Measurements from ENCODE around the gene IL25.

IL25 gene

DNA sequence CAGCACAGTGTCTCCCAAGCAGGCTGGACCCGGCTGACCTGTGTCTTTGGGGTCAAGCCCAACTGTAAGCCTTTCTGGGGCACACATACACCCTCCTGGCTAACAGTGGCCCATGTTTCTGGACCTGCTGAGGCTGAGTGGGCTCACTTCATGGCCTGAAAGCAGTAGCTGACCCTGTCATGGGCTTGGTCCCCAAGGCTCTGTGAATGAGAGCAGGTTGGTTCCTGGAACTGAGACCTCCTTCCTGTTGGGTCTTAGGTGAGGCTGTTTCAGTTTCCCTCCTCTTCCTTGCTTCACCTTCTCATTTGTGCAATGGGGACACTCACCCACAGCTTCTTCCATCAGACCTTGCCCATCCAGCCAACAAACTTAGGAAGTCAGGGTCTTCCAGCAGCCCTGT lies 744 bp upstream of the IL25 start:
- TF ChIP-seq, protein P1, sequence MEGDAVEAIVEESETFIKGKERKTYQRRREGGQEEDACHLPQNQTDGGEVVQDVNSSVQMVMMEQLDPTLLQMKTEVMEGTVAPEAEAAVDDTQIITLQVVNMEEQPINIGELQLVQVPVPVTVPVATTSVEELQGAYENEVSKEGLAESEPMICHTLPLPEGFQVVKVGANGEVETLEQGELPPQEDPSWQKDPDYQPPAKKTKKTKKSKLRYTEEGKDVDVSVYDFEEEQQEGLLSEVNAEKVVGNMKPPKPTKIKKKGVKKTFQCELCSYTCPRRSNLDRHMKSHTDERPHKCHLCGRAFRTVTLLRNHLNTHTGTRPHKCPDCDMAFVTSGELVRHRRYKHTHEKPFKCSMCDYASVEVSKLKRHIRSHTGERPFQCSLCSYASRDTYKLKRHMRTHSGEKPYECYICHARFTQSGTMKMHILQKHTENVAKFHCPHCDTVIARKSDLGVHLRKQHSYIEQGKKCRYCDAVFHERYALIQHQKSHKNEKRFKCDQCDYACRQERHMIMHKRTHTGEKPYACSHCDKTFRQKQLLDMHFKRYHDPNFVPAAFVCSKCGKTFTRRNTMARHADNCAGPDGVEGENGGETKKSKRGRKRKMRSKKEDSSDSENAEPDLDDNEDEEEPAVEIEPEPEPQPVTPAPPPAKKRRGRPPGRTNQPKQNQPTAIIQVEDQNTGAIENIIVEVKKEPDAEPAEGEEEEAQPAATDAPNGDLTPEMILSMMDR (IDR thresholded peaks at IDR 0.05; ENCODE audit: low read depth, low read length), result no peak
- in situ Hi-C loops (cut with HindIII; ENCODE audit: low sequenced_read_pairs), result no loop called here
- H3K4me3 ChIP-seq (ENCODE audit: low read depth, low read length), result no peak overlapping the region
- DNase-seq (ENCODE audit: low read depth, low spot score), result no peak

DNA sequence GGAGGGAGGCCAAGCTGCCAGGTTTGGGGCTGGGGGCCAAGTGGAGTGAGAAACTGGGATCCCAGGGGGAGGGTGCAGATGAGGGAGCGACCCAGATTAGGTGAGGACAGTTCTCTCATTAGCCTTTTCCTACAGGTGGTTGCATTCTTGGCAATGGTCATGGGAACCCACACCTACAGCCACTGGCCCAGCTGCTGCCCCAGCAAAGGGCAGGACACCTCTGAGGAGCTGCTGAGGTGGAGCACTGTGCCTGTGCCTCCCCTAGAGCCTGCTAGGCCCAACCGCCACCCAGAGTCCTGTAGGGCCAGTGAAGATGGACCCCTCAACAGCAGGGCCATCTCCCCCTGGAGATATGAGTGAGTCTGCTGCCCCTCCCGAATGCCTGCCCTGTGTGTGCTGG lies 432 bp downstream of the IL25 start:
- no peak overlapping the region for H3K4me3 ChIP-seq (ENCODE audit: low read depth, low read length)
- DNase-seq (ENCODE audit: low read depth, low spot score), result no peak
- in situ Hi-C loops (cut with HindIII; ENCODE audit: low sequenced_read_pairs), result no loop called here
- TF ChIP-seq, protein P1 (IDR thresholded peaks at IDR 0.05; ENCODE audit: low read depth, low read length), result no peak

DNA sequence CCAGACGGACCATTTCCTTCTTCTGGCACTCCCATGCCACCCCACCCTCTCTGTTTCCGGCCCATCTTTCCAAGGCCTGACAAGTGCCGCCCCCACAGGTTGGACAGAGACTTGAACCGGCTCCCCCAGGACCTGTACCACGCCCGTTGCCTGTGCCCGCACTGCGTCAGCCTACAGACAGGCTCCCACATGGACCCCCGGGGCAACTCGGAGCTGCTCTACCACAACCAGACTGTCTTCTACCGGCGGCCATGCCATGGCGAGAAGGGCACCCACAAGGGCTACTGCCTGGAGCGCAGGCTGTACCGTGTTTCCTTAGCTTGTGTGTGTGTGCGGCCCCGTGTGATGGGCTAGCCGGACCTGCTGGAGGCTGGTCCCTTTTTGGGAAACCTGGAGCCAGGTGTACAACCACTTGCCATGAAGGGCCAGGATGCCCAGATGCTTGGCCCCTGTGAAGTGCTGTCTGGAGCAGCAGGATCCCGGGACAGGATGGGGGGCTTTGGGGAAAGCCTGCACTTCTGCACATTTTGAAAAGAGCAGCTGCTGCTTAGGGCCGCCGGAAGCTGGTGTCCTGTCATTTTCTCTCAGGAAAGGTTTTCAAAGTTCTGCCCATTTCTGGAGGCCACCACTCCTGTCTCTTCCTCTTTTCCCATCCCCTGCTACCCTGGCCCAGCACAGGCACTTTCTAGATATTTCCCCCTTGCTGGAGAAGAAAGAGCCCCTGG lies 3.1 kb downstream of the IL25 start:
- TF ChIP-seq, protein P1 (IDR thresholded peaks at IDR 0.05; ENCODE audit: low read depth, low read length), result no peak
- DNase-seq (ENCODE audit: low read depth, low spot score), result no peak
- no peak overlapping the region for H3K4me3 ChIP-seq (ENCODE audit: low read depth, low read length)
- in situ Hi-C loops (cut with HindIII; ENCODE audit: low sequenced_read_pairs), result no loop called here

DNA sequence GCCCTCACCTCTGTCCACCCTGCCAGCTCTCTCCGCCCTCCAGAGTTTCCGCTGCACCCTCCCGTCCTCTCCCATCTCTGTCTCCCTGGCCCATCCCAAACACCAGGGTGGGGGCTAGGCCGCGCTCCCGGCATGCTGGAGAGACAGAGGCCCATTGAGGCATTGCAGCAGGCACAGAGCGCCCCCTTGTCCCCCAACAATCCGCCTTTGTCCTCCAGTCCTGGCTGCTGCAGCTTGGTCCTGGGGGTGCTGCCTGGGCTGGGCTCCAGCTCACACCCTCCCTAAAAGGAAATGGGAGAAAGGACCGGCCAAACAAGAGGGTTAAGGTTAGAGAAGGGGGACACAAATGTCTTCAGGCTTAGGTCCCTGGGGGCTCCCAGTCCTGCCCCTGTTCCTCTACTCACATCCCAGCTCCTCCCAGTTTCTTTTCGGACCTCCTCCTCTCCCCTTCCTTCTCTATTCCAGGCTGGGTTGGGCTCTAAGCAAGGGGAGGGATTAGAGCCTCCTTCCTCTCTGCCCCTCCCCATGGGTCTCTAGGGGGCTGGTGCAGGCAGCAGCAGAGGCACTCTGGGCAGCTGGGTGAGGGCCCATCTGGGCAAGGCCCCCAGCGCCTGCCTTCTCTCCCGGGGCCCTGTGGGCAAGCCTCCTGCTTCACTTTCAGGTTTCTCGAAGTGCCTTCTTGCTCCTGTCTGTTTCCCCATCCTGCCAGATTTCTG lies 4.0 kb downstream of the IL25 start, which contains the start of gene CMTM5:
Gene CMTM5 (plus strand): TSS at position 565 of the 716 bp plus-strand sequence. CDS start 206 bp downstream, outside the sequence.
- no peak for DNase-seq (ENCODE audit: low read depth, low spot score)
- no peak within 1 kb of the TSS for H3K4me3 ChIP-seq (ENCODE audit: low read depth, low read length)
- TF ChIP-seq, protein P1 (IDR thresholded peaks at IDR 0.05; ENCODE audit: low read depth, low read length), result no peak
- in situ Hi-C loops (cut with HindIII; ENCODE audit: low sequenced_read_pairs), result no loop called here

DNA sequence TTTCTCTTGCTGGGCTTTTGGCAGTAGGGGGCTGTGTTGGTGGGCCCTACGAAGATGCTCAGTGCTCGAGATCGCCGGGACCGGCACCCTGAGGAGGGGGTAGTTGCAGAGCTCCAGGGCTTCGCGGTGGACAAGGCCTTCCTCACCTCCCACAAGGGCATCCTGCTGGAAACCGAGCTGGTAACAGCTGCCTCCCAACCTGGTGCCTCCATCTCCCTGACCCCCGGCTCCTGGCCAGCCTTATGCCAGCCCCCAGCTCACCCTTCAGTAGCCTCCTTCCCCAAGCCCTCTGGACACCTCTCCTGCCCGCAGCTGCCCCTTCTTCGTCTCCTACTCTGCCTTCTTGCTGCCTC lies 4.6 kb downstream of the IL25 start:
- H3K4me3 ChIP-seq (ENCODE audit: low read depth, low read length), result no peak overlapping the region
- no peak for DNase-seq (ENCODE audit: low read depth, low spot score)
- in situ Hi-C loops (cut with HindIII; ENCODE audit: low sequenced_read_pairs), result no loop called here
- TF ChIP-seq, protein P1 (IDR thresholded peaks at IDR 0.05; ENCODE audit: low read depth, low read length), result no peak

DNA sequence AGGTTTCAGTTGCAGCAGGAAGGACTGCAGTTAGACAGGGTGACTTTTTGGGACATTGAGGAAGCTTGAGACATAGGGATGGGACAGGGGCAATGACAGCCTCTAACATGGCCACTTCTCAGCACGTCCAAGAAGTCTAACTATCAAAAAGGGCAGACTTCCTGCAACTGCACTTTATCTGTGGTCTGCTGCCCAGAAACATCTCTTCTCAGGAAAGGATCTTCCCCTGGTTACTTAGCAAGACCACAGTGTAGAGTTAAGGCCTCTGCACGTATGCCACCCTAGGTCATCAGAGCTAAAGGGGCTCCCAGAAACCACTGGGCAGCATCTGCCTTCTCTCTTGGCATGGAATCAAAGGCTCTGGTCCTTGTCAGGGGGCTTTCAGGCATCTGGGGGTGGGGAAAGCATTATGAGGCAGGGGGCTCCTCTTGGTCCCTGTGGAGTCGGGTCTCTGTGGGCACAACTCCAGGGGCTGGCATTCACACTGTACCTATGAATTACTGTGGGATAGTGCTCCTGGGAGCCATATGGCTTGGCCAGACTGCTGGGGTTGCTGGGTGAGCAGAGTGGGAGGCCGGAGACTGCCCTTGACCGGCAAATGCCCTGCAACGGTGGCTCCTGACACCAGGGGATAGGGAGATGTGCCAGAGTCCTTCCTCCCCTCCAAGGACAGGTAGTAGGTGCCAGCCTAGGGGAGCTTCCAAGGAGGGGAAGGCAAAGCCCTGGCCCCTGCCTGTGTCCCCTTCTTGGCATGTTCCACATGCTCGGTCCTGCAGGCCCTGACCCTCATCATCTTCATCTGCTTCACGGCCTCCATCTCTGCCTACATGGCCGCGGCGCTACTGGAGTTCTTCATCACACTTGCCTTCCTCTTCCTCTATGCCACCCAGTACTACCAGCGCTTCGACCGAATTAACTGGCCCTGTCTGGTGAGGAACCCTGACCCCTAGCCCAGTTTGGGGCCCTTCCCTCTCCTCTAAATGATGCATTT lies 5.3 kb downstream of the IL25 start:
- TF ChIP-seq, protein P1 (IDR thresholded peaks at IDR 0.05; ENCODE audit: low read depth, low read length), result no peak
- in situ Hi-C loops (cut with HindIII; ENCODE audit: low sequenced_read_pairs), result no loop called here
- DNase-seq (ENCODE audit: low read depth, low spot score), result no peak
- H3K4me3 ChIP-seq (ENCODE audit: low read depth, low read length), result no peak overlapping the region

Data from astrocyte of the spinal cord (primary cell).